ENCODE results near the gene BTG2.

Gene BTG2

GRCh38 chr1:203342192-203342940 is 37.0 kb downstream of the BTG2 start:
- Histone ChIP-seq H3K27ac (ENCODE audit: insufficient read depth, low read length, poor library complexity, severe bottlenecking) (no peak overlapping the region), H3K4me1 (ENCODE audit: control insufficient read depth, insufficient read depth, low read length, poor library complexity, severe bottlenecking) (peaks cover 7% of the 10 kb centered on the region), H3K9me3 (ENCODE audit: control insufficient read depth, low read length) (no peaks in the 10 kb centered on the region), H3K4me3 (ENCODE audit: insufficient read depth, low read depth, low read length, poor library complexity, severe bottlenecking) (no peak overlapping the region), H3K36me3 (ENCODE audit: control insufficient read depth, insufficient read depth, low read length) (no peaks in the 10 kb centered on the region), H3K27me3 (replicated peaks; ENCODE audit: control insufficient read depth, insufficient read depth, low read length, poor library complexity, severe bottlenecking) (no peaks in the 10 kb centered on the region)
- DNase-seq, result peak in 2 of 3 donors; percentile 17 to 20

DNA sequence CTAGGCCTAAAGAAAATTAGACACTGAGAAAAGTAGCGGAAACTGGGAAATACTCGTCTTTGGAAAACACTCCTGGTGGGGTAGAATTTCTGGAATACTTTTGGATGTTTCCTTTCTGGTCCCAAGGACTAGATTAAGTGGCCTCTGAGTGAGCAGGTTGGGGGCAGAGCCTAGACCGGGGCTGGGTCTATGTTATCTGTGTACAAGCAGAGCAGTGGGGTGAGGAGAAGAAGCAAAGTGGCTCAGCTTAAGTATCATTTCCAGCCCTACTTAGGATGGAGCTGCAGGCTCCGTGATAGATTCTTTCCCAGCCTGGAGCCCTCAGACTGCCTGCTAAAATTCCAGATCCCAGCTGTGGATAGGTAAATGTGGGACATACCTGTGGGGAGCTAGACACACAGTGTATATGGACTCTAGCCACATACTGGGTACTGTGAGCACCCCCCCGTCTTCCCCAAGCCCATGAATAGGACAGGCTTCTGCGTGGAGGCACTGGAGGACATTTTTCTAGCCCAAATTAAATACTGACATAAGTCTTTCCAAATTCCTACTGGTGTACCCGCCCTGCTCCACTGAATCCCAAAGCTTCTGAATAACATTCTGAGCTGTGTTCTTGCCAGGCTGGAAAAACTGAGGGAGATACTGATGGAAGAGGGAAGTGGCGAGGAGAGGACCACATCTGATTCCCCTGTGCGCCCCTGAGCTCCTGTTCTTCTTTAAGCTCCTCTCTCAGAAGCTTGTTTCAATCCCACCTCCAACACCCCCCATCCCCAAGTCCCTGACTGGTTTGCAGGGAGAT is 38.8 kb downstream of the BTG2 start:
- DNase-seq, result no peak
- Histone ChIP-seq H3K9me3 (ENCODE audit: control insufficient read depth, low read length) (no peaks in the 10 kb centered on the region), H3K27ac (ENCODE audit: insufficient read depth, low read length, poor library complexity, severe bottlenecking) (no peak overlapping the region), H3K4me1 (ENCODE audit: control insufficient read depth, insufficient read depth, low read length, poor library complexity, severe bottlenecking) (peaks cover 3% of the 10 kb centered on the region), H3K36me3 (ENCODE audit: control insufficient read depth, insufficient read depth, low read length) (no peaks in the 10 kb centered on the region), H3K27me3 (replicated peaks; ENCODE audit: control insufficient read depth, insufficient read depth, low read length, poor library complexity, severe bottlenecking) (no peaks in the 10 kb centered on the region), H3K4me3 (ENCODE audit: insufficient read depth, low read depth, low read length, poor library complexity, severe bottlenecking) (no peak overlapping the region)

- Histone ChIP-seq H3K27ac (ENCODE audit: insufficient read depth, low read length, poor library complexity, severe bottlenecking) (no peak overlapping the region), H3K36me3 (ENCODE audit: control insufficient read depth, insufficient read depth, low read length) (no peaks in the 10 kb centered on the region), H3K4me3 (ENCODE audit: insufficient read depth, low read depth, low read length, poor library complexity, severe bottlenecking) (no peak overlapping the region), H3K27me3 (replicated peaks; ENCODE audit: control insufficient read depth, insufficient read depth, low read length, poor library complexity, severe bottlenecking) (no peaks in the 10 kb centered on the region), H3K4me1 (ENCODE audit: control insufficient read depth, insufficient read depth, low read length, poor library complexity, severe bottlenecking) (no peaks in the 10 kb centered on the region), H3K9me3 (ENCODE audit: control insufficient read depth, low read length) (no peaks in the 10 kb centered on the region)
- no peak for DNase-seq
Observed at GRCh38 chr1:203346060-203346768, 40.9 kb downstream of the BTG2 start.

DNA sequence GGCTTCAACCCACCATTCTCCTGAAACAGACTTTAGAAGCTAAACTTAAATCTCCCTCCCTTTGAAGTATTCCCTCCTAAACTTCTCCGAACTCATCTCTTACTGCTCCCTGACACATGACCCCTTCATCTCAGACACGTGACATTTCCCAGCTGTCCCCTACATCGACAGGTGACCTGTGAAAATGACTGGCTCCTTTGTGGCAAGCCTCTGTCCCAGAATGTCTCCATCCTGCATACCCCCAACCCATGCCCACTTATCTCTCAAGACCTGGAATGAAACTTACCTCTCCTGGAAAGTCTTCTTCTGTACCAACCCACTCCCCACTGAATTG is 41.4 kb downstream of the BTG2 start:
- H3K36me3 ChIP-seq (ENCODE audit: control insufficient read depth, insufficient read depth, low read length), result no peaks in the 10 kb centered on the region
- no peaks in the 10 kb centered on the region for H3K4me1 ChIP-seq (ENCODE audit: control insufficient read depth, insufficient read depth, low read length, poor library complexity, severe bottlenecking)
- H3K9me3 ChIP-seq (ENCODE audit: control insufficient read depth, low read length), result no peaks in the 10 kb centered on the region
- H3K27me3 ChIP-seq (replicated peaks; ENCODE audit: control insufficient read depth, insufficient read depth, low read length, poor library complexity, severe bottlenecking), result no peaks in the 10 kb centered on the region
- H3K4me3 ChIP-seq (ENCODE audit: insufficient read depth, low read depth, low read length, poor library complexity, severe bottlenecking), result no peak overlapping the region
- H3K27ac ChIP-seq (ENCODE audit: insufficient read depth, low read length, poor library complexity, severe bottlenecking), result no peak overlapping the region
- DNase-seq, result no peak

DNA sequence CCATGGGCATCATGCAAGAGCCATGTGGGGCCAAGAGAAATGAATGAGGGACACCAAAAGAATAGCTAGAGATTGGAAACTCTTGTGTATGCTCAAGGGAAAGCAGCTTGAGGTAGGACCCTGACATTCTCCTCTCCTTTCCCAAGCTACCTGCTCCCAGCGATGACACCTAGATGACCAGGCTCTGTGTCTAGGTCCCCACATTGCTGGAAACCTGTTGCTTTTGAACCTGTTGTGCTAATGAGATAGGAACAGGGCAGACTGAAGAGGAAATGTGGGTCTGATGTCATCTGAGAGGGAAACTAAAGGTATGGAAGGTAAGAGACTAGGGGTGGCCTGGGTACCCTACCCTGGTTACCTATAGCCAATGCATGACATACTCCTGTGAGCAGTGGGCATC is 43.8 kb downstream of the BTG2 start:
- Histone ChIP-seq H3K36me3 (ENCODE audit: control insufficient read depth, insufficient read depth, low read length) (no peaks in the 10 kb centered on the region), H3K4me1 (ENCODE audit: control insufficient read depth, insufficient read depth, low read length, poor library complexity, severe bottlenecking) (no peaks in the 10 kb centered on the region), H3K27ac (ENCODE audit: insufficient read depth, low read length, poor library complexity, severe bottlenecking) (no peak overlapping the region), H3K4me3 (ENCODE audit: insufficient read depth, low read depth, low read length, poor library complexity, severe bottlenecking) (no peak overlapping the region), H3K9me3 (ENCODE audit: control insufficient read depth, low read length) (no peaks in the 10 kb centered on the region), H3K27me3 (replicated peaks; ENCODE audit: control insufficient read depth, insufficient read depth, low read length, poor library complexity, severe bottlenecking) (no peaks in the 10 kb centered on the region)
- DNase-seq, result no peak

GRCh38 chr1:203349773-203350524 is 44.6 kb downstream of the BTG2 start:
- Histone ChIP-seq H3K27ac (ENCODE audit: insufficient read depth, low read length, poor library complexity, severe bottlenecking) (no peak overlapping the region), H3K4me3 (ENCODE audit: insufficient read depth, low read depth, low read length, poor library complexity, severe bottlenecking) (no peak overlapping the region), H3K27me3 (replicated peaks; ENCODE audit: control insufficient read depth, insufficient read depth, low read length, poor library complexity, severe bottlenecking) (no peaks in the 10 kb centered on the region), H3K9me3 (ENCODE audit: control insufficient read depth, low read length) (no peaks in the 10 kb centered on the region), H3K36me3 (ENCODE audit: control insufficient read depth, insufficient read depth, low read length) (no peaks in the 10 kb centered on the region), H3K4me1 (ENCODE audit: control insufficient read depth, insufficient read depth, low read length, poor library complexity, severe bottlenecking) (no peaks in the 10 kb centered on the region)
- no peak for DNase-seq

DNA sequence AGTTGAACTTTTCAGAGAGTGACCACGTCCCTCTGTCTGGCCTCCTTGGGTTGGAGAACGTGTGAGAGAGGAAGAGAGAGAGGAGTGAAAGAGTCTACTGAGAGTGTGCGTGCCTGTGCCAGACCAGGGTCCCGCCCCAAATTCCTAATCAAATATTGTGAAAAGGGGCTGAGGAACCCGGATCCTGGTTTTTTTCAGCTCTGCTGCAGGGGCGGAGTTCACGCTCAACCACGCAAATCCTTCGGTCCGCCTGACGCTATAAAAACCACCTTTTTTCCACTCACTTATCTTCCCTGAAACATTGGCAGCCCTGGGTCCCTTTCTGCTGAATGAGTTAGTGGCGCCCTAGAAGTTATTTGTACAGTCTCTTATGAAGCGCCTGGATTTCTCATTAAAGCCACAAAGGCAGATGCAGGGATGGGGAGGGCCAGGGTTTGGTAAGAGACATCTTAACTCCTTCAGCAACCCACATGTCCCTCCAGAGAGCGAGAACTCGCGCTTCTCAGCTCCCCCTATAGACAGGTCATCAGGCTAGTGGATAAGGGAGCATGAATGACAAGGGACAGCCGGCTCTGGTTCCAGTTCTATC is 45.8 kb downstream of the BTG2 start, which contains the start of gene FMOD:
Gene FMOD, minus strand, starts transcription at position 86 of the 589 bp plus-strand sequence. CDS start 2,852 bp downstream, outside the sequence.
- Histone ChIP-seq H3K4me3 (ENCODE audit: insufficient read depth, low read depth, low read length, poor library complexity, severe bottlenecking) (no peak within 1 kb of the TSS), H3K9me3 (ENCODE audit: control insufficient read depth, low read length) (no peaks in the 10 kb centered on the region), H3K4me1 (ENCODE audit: control insufficient read depth, insufficient read depth, low read length, poor library complexity, severe bottlenecking) (no peaks in the 10 kb centered on the region), H3K36me3 (ENCODE audit: control insufficient read depth, insufficient read depth, low read length) (no peaks in the 10 kb centered on the region), H3K27ac (ENCODE audit: insufficient read depth, low read length, poor library complexity, severe bottlenecking) (no peak within 1 kb of the TSS), H3K27me3 (replicated peaks; ENCODE audit: control insufficient read depth, insufficient read depth, low read length, poor library complexity, severe bottlenecking) (no peaks in the 10 kb centered on the region)
- DNase-seq, result no peak

DNA sequence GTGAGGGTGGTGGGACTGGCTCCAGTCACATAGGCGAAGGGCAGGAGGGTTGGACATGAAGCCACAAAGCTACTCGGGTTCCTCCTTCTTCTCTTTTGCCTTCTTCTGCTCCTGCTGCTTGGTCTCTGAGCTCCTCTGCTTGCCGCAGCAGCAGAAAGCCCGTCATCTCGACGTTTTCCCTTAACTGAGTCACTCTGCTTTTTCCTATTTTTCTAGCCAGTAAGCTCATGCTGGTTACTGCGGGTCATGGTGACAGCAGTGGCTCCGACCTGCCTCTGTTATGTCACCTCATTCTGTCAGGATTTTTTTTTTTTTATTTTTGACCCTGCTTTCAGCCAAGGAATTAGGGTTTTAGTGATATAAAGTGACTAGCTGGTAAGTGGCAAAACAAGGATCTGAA is 48.2 kb downstream of the BTG2 start:
- DNase-seq, result no peak
- Histone ChIP-seq H3K9me3 (ENCODE audit: control insufficient read depth, low read length) (no peaks in the 10 kb centered on the region), H3K27ac (ENCODE audit: insufficient read depth, low read length, poor library complexity, severe bottlenecking) (no peak overlapping the region), H3K4me3 (ENCODE audit: insufficient read depth, low read depth, low read length, poor library complexity, severe bottlenecking) (no peak overlapping the region), H3K4me1 (ENCODE audit: control insufficient read depth, insufficient read depth, low read length, poor library complexity, severe bottlenecking) (no peaks in the 10 kb centered on the region), H3K36me3 (ENCODE audit: control insufficient read depth, insufficient read depth, low read length) (no peaks in the 10 kb centered on the region), H3K27me3 (replicated peaks; ENCODE audit: control insufficient read depth, insufficient read depth, low read length, poor library complexity, severe bottlenecking) (no peaks in the 10 kb centered on the region)

DNA sequence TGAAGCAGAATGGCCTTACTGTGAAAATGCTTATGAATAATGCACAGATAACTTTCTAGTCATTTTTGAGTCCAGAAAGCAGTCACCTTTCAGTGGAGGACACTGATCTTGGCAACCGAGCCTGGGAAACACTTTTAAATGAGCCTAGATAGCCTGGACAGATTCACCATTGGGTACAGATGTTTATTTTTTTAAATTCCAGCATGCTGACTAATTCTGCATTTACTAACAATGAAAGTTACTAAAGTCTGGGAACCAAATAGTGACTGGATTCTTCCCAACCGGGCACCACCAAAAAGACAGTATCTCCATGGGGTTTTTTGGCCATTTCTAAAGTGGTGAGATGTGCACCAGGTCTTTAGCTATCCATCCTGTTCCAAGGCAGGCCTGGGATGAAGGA is 48.9 kb downstream of the BTG2 start:
- Histone ChIP-seq H3K36me3 (ENCODE audit: control insufficient read depth, insufficient read depth, low read length) (no peaks in the 10 kb centered on the region), H3K27me3 (replicated peaks; ENCODE audit: control insufficient read depth, insufficient read depth, low read length, poor library complexity, severe bottlenecking) (no peaks in the 10 kb centered on the region), H3K4me1 (ENCODE audit: control insufficient read depth, insufficient read depth, low read length, poor library complexity, severe bottlenecking) (no peaks in the 10 kb centered on the region), H3K4me3 (ENCODE audit: insufficient read depth, low read depth, low read length, poor library complexity, severe bottlenecking) (no peak overlapping the region), H3K27ac (ENCODE audit: insufficient read depth, low read length, poor library complexity, severe bottlenecking) (no peak overlapping the region), H3K9me3 (ENCODE audit: control insufficient read depth, low read length) (no peaks in the 10 kb centered on the region)
- no peak for DNase-seq

Measured in effector memory CD4-positive, alpha-beta T cell (primary cell).